AG04450 (cell line): ENCODE data around the gene CCDC34. TPM values are rescaled to one million over a fixed set of nuclear protein-coding genes. Genes with fewer than 3 reads are reported as not detected.

ENCODE experiments used
- CTCF ChIA-PET: fragments of 300-600, 350-600 bp; formaldehyde crosslinking; extraction: SDS; loops from one replicate; lab custom pipeline; 2022; ENCODE audit warnings: antibody characterized with exemption, inconsistent platforms; lab: Charles Lee
- POLR2A ChIA-PET: fragments of 350-600 bp; formaldehyde crosslinking; extraction: SDS; loops from one replicate; lab custom pipeline; 2021; ENCODE audit warnings: antibody characterized with exemption, inconsistent platforms; lab: Yijun Ruan, JAX
- DNase-seq: peaks from one replicate; pipeline ENCODE4 v3.0.0-alpha.2; 2011; ENCODE audit warnings: low read depth, low spot score
- H3K27ac ChIP-seq: one replicate; pipeline ENCODE4 v1.5.1; 2012; ENCODE audit warnings: low read depth, low read length, control low read depth
- H3K27me3 ChIP-seq: one replicate; pipeline ENCODE4 v1.6.0; 2012; ENCODE audit warnings: low read length; ENCODE audit not compliant: control insufficient read depth, insufficient read depth
- H3K4me3 ChIP-seq: 2 replicates; pipeline ENCODE4 v1.5.1; 2011; ENCODE audit warnings: mild to moderate bottlenecking, low read depth, low read length, control low read depth
- H3K9me3 ChIP-seq: 2 replicates; pipeline ENCODE4 v1.5.1; 2012; ENCODE audit warnings: low read length; ENCODE audit not compliant: control insufficient read depth, insufficient read depth
- CTCF ChIP-seq: IDR thresholded peaks from 2 replicates; pipeline ENCODE4 v1.5.1; 2011; ENCODE audit warnings: low read depth, low read length, control low read depth, inconsistent platforms
- polyA plus RNA-seq: library from polyadenylated mRNA; depleted of rRNA; stranded (reverse); fragments of >200 nt; gene quantifications from 2 replicates; pipeline ENCODE4 v1.2.3, GENCODE V29; 2011

CCDC34 gene
- polyA plus RNA-seq, 1 experiment = 3.9 TPM

GRCh38 chr11:27317751-27318150 lies 45.3 kb downstream of the CCDC34 start:
- Histone ChIP-seq H3K4me3 (no peak overlapping the region), H3K27ac (no peak overlapping the region), H3K27me3 (no peaks in the 10 kb centered on the region), H3K9me3 (no peaks in the 10 kb centered on the region)
- no peak for DNase-seq
- ChIA-PET CTCF (interaction anchor here (0.8 to 1.2 kb wide), 2 partner anchors 22 to 168 kb away, joined by 3 read pairs; no protein-coding TSS in a partner anchor), POLR2A (no interaction called here)
- no peak for TF ChIP-seq CTCF

- ChIA-PET POLR2A (no interaction called here), CTCF (interaction anchor here (0.9 to 2.9 kb wide), 8 partner anchors 13 to 184 kb away, joined by 3 to 25 read pairs (median 4); no protein-coding TSS in a partner anchor)
- no peaks in the 10 kb centered on the region for H3K9me3 ChIP-seq
- H3K27me3 ChIP-seq = no peaks in the 10 kb centered on the region
- DNase-seq = no peak
- H3K4me3 ChIP-seq = no peak overlapping the region
- TF ChIP-seq CTCF = no peak
- no peak overlapping the region for H3K27ac ChIP-seq
Measured at GRCh38 chr11:27315836-27316235, 47.2 kb downstream of the CCDC34 start.

- H3K27me3 ChIP-seq = no peaks in the 10 kb centered on the region
- no peak overlapping the region for H3K4me3 ChIP-seq
- ChIA-PET CTCF (interaction anchor here (2.9 kb wide), 1 partner anchor 17 kb away, joined by 25 read pairs; no protein-coding TSS in a partner anchor), POLR2A (no interaction called here)
- TF ChIP-seq CTCF = no peak
- no peak overlapping the region for H3K27ac ChIP-seq
- no peaks in the 10 kb centered on the region for H3K9me3 ChIP-seq
- DNase-seq = no peak
Measured at GRCh38 chr11:27313157-27313821, 49.7 kb downstream of the CCDC34 start.

- no peak for DNase-seq
- no peaks in the 10 kb centered on the region for H3K27me3 ChIP-seq
- POLR2A ChIA-PET = no interaction called here
- no peak overlapping the region for H3K4me3 ChIP-seq
- H3K27ac ChIP-seq = no peak overlapping the region
- no peak for TF ChIP-seq CTCF
- CTCF ChIA-PET = interaction anchor here (1.3 kb wide), 1 partner anchor 16 kb away, joined by 10 read pairs; no protein-coding TSS in a partner anchor
- H3K9me3 ChIP-seq = no peaks in the 10 kb centered on the region
Measured at GRCh38 chr11:27312110-27312509, 50.9 kb downstream of the CCDC34 start.

GRCh38 chr11:27310707-27311106 lies 52.3 kb downstream of the CCDC34 start:
- DNase-seq = no peak
- ChIA-PET POLR2A (no interaction called here), CTCF (interaction anchor here (1.1 to 6.0 kb wide), 2 partner anchors 13 to 175 kb away, joined by 3 to 70 read pairs; no protein-coding TSS in a partner anchor)
- Histone ChIP-seq H3K27ac (no peak overlapping the region), H3K27me3 (no peaks in the 10 kb centered on the region), H3K4me3 (no peak overlapping the region), H3K9me3 (0 out of 2 replicates have a peak, but pooled peaks cover 2% of the 10 kb centered on the region)
- no peak for TF ChIP-seq CTCF
